NAMALWA (cell line): Measurements from ENCODE around the gene STX18.
"Not testable (repeated sequence)": the region's sequence is repeated elsewhere in the genome, so short reads cannot be mapped to it uniquely, and the experiment has no call there.

Experiments
- DNase-seq: peaks from one replicate; pipeline ENCODE4 v3.0.0-alpha.2; 2015; ENCODE audit warnings: low spot score

The STX18 gene

GRCh38 chr4:4541661-4542570 is at the start of gene STX18:
TSS of gene STX18 (minus strand) at chr4:4542048. CDS start at chr4:4541964, 84 bp downstream.
- DNase-seq, result peak; percentile 87

DNA sequence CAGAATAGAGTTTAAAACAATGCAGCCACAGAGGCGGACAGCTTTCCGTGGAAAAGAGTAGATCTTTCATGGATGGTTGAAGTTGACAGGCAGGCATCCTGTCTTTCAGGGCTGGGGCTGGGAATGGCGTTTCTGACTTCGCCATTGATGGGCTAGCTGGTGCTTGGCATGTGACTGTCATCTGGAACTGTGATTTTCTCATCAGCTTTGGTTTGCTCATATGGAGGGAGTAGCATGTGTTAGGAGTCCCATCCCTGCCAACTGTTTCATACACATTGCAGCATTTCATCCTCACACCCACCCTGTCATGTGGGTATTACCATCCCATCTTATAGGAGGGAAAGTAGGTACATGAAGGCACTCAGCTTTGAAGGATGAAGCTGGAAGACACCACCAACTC is 49.2 kb upstream of the STX18 start:
- no peak for DNase-seq

GRCh38 chr4:4590546-4590945 is 48.7 kb upstream of the STX18 start:
- DNase-seq, result no peak

DNA sequence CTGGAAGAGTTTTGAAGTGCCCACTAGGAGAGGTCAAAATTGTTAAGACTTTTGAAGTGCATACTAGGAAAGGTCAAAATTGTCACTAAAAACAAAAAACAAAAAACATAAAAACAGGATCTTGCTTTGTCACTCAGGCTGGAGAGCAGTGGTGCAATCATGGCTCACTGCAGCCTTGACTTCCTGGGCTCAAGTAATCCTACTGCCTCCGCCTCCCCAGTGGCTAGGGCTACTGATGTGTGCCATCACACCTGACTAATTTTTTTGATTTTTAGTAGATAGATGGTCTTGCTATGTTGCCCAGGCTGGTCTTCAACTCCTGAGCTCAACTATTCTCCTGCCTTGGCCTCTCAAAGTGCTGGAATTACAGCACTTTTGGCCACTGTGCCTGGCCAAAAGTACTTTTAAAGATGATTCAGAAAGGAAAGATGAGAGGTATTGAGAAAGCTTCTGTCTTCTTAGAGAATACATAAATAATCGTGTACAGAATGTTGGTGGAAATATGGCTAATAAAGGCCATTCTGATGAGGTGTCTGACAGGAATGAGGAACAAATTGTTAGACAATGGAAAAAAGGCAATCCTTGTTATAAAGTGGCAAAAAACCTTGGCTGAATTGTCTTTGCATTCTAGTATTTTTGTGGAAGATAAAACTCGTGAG is 43.3 kb upstream of the STX18 start:
- no peak for DNase-seq

GRCh38 chr4:4583606-4584005 is 41.8 kb upstream of the STX18 start:
- DNase-seq, result no peak

GRCh38 chr4:4582653-4583052 is 40.8 kb upstream of the STX18 start:
- DNase-seq, result no peak

DNA sequence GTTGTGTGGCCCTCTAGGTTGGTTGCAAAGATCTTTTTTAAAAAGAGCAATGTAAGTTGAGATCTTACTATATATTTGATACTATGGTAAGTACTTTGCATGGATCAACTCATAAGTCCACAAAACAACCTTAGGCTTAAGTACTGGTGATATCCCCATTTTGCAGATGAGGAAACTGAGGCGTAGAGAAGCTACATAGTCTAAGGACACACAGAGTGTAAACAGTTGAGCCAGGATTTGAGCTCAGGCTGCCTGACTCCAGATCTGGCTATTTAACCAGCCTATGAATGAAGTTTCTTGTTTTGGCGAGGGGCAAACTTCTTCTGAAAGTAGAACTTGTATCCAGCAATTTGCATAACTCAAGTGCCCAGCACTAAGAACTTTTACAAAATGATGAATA is 38.6 kb upstream of the STX18 start:
- no peak for DNase-seq

DNA sequence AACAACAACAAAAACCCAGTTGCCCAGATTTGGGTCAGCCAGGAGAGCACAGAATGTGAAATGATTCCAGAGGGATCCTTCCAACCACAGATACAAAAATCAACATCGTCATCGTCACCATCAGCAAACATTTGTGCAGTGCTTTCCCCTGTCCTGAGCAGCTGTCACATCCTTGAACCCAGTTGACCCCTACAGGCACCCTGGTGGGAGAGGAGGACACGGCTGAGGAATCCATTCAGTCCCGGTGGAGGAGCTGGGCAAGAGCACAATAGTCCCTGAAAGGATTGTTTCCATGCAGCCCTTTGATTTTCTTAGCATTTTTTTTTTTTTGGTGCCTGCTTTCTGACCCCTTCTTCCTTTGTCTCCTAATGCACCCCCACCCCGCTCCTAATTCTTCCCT is 37.1 kb upstream of the STX18 start:
- no peak for DNase-seq

DNA sequence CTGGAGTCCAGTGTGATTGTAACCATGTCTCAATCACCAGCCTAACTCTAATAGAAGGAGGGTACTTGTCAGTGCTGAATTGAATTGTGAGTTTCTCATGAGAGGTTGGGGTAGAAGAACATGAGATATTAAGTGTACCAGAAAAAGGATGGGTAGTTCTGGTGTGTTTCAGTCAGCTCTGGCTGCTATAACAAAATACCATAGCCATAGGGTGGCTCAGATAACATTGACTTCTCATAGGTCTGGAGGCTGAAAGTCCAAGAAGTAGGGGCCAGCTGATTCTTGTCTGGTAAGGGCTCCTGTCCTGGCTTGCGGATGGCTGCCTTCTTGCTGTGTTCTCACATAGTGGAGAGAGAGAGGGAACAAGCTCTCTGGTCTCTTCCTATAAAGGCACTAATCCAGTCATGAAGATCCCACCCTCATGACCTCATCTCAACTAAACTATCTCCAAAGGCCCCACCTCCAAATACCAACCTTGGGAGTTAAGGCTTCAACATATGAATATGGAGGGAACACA is 35.6 kb upstream of the STX18 start:
- no peak for DNase-seq

DNA sequence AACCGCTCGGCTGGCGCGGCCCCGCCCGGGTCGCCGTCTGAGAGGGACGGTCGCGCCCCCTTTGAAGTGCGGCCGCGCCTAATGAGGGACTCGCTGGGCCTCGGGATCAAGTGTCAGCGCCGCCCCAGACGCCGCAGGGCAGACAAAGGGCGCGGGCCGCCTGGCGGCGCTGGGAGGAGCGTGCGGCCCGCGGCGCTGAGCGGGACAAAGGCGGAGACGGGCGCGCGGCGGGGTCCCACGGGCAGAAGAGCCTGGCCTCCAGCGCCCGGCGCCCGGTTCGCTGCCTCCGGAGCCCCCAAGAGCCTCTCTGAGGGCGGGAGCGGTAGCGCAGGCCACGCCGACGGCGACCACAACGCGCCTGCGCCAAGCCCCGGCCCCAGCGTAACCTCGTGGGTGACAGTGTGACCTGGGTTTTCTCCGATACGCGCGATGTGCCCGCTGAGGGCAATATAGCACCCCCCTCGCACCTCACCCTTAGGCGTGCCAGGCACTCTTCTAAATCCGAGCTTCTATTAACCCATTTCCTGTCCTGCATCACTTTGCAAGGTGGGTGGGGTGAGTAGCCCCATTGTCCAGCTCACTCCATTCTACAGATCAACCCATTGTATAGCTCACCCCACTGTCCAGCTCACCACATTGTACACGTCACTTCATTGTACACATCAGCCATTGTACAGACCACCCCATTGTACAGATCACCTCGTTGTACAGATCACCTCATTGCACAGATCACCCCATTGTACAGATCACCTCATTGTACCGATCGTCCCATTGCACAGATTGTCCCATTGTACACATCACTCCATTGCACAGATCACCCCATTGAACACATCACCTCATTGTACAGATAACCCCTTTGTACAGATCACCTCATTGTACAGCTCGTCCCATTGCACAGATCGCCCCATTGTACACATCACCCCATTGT is 33.7 kb upstream of the STX18 start:
- DNase-seq, result no peak

GRCh38 chr4:4574792-4575191 is 32.9 kb upstream of the STX18 start:
- no peak for DNase-seq

DNA sequence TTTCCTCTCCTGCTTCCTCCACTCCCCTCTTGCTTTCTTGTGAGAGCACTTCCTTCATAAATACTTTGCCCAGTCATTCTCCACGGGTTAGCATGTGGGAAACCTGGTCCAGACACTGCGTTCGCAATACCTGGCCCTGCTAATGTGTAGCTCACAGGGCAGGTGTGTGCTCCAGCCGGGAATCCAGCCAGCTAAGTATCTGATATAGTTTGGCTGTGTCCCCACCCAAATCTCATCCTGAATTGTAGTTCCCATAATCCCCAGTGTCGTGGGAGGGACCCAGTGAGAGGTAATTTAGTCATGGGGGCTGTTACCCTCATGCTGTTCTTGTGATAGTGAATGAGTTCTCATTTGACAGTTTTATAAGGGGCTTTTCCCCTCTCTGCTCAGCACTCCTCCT is 32.2 kb upstream of the STX18 start:
- DNase-seq, result no peak

DNA sequence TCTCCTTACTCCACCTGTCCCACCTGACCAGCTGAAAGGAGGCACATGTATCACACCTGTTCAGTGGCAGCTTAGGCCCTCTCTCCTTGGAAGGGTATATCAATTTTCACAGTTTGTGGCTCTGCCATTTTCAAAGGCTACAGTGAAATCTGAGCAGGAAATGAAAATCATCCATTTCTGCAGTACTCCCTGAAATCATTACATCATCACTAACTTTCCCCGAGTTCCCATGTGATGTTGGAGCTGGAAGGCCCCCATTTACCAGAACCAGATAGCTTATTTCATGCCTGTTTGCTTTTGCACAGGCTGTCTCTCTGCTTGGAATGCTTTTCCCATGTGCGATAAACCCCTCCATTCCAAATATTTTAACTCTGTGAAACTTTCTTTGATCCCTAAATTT is 31.0 kb upstream of the STX18 start:
- DNase-seq, result no peak

DNA sequence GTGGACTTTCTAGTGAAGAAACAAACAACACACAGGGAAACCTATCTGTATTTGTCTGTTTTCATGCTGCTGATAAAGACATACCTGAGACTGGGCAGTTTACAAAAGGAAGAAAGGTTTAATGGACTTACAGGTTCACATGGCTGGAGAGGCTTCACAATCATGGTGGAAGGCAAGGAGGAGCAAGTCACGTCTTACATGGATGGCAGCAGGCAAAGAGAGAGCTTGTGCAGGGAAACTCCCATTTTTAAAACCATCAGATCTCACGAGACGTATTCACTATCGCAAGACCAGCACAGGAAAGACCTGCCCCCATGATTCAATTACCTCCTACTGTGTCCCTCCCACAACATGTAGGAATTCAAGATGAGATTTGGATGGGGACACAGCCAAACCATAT is 28.0 kb upstream of the STX18 start:
- DNase-seq, result not testable (repeated sequence)

DNA sequence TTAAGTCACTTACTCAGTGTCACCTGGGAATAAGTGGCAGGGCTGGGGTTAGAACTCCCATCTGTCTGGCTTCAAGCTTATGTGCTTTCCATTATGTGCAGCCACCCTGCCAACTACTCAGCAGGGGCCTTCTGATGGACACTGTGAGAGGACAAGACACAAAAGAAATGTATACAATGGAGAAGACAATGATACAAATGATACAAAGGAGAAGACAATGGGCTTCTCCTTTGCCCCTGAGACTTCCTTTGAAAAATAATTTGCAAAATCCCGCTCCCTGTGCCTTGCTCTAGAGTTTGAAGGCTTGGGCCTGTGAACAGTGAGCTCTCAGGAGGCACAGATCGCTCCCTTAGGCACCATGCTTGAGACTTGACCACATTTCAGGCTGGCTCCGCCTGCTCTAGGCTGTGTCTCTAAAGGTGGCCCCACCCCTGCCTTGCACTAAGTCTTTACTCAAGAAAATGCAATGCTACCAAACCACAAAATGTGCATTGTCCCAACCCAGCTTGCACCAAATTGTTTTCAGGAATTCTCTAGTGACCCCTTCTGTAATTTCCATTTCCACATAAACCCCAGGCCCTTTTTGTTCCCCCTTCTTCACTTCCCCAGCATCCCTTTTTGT is 27.1 kb upstream of the STX18 start:
- DNase-seq, result no peak

- not testable (repeated sequence) for DNase-seq
These were observed 24.5 kb upstream of the STX18 start for GRCh38 chr4:4566359-4566758.

DNA sequence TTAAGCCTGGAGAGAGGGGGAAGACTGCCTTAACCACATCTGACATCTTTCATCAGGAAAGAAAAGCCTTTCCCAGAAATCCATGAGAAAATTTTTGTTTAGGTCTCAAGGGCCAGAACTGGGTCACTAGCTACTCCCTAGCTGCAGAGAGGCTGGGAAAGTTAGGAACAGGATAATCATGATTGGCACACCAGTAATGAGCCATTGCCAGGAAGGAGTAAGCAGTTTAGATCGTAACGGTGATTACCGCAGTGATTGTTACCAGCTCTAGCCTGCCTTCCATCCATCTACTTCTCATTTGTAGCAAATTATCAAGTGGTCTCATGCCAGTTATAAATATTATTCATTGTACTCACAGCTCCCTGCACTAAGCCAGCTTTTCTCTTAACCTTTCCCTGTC is 22.7 kb upstream of the STX18 start:
- DNase-seq, result no peak

- DNase-seq, result no peak
These were observed 18.8 kb upstream of the STX18 start for GRCh38 chr4:4560642-4561041.

DNA sequence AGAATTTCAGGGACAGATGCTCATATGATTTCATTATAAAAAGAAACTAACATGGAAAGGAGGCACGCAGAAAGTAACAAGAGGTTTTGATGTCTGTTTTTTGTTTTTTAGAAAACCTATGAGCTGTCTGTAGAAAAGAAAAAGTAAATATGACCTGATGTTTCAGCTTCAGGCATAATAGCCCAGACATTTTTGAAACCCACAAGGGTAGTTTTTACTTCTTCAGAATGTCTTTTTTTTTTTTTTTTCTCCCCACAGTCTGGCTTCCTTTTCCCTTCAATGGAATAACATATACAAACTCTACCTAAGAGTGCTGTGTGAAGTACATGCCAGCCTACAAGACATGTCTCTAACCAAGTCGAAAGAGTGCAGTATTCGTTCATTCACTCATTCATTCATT is 18.3 kb upstream of the STX18 start:
- DNase-seq, result no peak

- DNase-seq, result no peak
These were observed 17.7 kb upstream of the STX18 start for GRCh38 chr4:4559596-4559995.

GRCh38 chr4:4558881-4559280 is 17.0 kb upstream of the STX18 start:
- DNase-seq, result no peak

DNA sequence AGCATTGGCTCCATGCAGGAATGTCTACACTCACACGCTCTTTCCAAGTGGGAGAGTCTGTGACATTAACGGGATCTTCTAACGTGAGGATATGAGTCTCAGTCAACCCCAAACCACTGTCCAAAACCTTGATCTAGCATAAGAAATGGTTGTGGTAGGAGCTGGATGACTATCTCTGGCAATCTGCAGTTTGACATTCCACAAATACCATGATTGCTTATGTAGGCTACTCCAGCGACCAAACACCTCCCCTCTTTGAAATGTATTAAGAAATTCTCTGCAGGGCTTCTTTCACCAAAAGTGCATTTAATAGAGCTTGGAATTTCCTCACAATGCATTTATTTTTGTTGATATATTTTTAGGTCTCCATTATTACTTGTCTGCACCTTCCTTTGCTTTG is 14.1 kb upstream of the STX18 start:
- no peak for DNase-seq
